Stimulated activated CD8-positive, alpha-beta memory T cell treated with anti-CD3 and anti-CD28 coated beads, Interleukin-15, amount 100 ng/mL, for 4 hours (primary cell): ENCODE measurements around the gene GPR35.
"Not testable (repeated sequence)": the region's sequence is repeated elsewhere in the genome, so short reads cannot be mapped to it uniquely, and the experiment has no call there.

Experiments used
- DNase-seq, 2 donors: peaks; one replicate each; pipeline ENCODE4 v3.0.0-alpha.2; 2020; ENCODE audit warnings: low read depth in 2 of 2

GPR35 gene

DNA sequence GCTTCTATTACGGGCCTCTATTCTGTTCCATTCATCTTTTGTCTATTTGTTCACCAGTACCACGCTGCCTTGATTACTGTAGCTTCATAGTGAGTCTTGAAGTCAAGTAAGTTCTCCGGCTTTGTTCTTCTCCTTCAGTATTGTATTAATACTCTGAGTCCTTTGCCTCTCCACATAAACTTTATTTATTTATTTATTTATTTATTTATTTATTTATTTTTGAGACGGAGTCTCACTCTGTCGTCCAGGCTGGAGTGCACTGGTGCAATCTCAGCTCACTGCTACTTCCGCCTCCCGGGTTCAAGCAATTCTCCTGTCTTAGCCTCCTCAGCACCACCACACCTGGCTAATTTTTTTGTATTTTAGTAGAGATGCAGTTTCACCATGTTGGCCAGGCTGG lies 34.6 kb downstream of the GPR35 start:
- not testable (repeated sequence) for DNase-seq

DNA sequence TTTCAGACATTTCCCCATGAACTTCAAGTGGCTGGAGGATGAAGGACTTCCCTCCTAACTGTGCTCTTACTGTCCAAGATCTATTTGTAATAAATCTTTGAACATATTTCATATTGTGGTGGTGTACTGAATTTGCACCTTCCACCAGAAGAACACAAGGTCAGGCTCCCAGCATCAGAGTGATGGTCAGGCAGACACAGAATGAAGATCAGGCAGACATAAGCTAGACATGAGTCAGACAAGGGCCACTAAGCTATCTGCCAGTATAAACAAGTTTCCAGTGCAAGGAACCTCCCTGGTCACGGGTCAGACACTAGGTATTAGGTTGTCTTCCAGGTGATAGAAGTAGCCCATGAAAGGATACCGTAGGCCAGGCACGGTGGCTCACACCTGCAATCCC lies 37.4 kb downstream of the GPR35 start:
- no peak for DNase-seq

DNA sequence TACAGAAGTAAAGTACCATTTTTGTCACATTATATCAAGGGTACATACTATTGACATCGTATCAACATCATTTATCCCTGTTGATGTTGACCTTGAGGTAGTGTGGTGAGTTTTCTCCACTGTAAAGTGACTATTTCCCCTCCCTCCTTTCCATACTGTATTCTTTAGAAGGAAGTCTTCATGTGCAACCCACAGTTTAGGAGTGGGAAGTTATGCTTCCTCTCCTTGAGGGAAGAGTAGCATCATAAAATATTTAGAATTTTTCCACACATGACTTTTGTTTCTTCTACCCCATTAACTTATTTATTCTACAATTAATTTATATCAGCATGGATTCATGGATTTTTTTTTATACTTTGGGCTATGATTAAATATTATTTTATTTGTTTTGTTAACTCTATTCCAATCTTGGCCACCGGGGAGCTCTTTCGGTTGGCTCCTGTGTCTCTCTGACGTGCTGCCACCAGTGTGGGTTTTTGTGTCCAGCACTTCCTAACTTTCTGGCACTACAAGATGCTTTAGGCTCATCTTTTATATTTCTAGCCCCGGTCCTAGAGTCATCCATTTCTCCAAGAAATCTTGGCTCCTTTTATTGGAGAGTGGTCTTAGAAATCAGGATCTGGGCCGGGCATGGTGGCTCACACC lies 38.4 kb downstream of the GPR35 start:
- DNase-seq = no peak

DNA sequence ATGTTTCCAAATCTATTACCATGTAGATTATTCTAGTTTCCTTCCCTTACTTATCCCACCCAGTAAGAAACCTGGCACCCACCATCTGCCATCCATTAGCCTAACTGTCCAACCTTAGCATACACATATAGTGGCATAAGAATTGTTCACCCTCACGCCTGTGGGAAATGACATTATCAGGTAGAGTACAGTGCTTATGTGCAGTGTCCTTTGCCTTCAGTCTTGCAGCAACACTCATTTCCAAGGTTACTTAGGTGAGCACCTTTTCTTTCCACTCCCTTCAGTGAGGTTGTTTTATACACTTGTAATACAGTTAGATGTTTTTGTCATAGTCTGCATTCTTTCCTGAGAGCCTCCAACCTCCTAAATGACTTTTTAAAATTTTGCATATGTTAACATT lies 39.3 kb downstream of the GPR35 start:
- no peak for DNase-seq

DNA sequence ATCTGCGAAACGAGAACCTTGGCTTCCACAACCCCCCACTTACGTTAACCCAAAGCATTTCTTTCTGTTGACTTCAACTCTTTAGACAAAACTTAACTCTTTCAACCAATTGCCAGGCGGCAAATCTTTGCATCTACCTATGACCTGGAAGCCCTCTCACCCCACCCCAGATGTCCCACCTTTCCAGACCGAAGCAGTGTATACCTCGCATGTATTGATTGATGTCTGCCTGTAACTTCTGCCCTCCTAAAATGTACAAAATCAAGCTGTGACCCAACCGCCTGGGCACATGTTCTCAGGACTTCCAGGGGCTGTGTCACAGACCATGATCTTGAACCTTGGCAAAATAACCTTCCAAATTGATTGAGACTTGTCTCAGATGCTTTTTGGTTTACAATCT lies 45.1 kb downstream of the GPR35 start:
- DNase-seq = no peak

DNA sequence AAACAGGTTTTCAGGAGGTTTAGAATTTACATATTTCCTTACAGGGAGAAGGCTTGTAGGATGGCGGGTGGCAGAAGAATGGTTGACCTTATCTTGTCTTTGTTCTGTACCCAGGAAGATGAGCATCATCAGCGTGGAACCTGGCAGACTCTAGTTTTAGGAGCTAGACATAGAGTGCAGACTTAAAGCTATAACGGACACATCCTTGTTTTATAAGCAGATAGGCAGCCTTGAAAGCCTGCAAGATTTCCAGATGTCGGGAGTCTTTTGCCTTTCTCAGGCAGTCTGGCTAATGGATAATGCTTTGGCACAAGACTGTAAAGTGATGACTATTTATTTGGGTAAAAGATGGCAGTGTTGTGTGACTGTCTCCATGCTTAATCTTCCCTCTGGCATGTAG lies 45.7 kb downstream of the GPR35 start:
- DNase-seq = no peak

DNA sequence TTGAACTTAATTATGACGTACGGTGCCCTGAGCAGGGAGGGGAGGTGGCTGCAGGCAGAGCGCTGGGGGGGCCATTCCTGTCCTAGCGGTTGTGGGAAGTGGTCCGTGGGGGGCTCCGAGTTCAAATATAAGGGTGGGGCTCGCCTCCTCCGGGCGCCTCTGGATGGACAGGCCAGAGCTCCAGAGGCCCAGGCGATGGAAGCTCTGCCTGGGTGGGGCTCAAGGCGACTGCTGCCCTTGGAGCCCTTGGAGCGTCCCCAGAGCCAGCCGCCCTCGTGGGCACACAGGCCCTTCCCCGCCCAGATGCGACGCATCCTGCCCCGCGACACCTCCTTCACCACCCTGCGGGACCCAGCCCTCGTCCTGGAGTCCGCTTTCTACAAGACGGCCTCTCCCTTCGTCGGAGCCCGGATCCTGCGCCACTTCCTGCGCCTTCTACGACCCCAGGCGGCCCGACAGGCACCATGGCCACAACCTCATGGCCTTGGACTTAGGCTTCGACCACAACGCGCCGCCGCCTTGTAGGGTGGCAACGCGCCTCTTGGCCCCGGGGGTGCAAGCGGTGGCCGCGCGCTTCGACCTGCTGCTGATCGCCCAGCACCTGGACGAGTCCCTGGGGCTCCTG lies 46.9 kb downstream of the GPR35 start:
- DNase-seq = no peak

DNA sequence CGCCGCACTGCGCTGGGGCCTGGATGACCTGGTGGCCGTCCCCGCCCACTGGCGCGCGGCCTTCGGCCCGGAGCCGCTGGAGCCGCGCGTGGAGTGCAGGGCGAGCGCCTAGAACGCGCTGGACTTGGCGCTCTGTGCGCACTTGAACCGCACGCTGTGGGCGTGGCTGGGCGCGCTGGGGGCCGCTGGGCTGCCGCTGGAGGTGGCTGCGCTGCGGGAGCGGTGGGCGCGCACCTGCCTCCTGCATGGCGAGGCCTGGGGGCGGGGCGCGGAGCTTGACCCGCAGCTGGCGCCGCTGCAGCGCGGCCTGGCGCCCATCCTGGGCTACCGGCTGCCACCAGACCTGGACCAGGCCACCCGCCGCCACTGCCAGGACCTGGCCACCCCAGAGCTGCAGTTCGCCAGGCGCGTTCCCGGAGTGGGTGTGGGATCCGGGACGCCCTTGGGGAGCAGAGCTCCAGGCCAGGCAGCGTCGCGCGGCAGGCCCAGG lies 47.5 kb downstream of the GPR35 start:
- DNase-seq = no peak

DNA sequence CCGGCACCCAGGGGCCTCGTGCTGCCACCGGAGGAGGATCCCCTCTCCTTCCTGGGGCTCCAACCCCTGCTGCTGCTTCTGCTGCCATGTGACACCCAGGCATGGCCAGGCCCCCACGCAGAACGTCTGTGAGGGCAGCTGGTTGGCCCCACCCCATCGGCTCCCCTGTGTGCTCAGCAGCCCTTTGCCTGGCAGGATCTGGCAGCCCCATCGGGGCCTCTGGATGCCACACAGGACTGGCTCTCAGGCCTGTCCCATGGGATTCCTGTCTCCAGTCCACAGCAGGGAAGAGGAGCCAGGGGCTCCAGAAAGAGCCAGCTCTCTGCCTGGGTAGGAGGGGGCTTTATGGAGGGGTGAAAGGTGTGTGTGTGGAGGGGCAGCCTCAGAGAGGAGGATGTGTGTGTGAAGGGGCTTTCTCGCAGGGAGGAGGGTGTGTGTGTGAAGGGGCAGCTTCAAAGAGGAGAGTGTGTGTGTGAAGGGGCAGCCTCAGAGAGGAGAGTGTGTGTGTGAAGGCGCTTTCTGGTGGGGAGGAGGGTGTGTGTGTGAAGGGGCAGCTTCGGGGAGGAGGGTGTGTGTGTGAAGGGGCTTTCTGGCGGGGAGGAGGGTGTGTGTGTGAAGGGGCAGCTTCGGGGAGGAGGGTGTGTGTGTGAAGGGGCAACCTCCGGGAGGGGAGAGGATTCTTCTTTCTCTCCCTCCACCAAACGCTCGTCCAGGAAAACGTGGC lies 49.3 kb downstream of the GPR35 start:
- DNase-seq = not testable (repeated sequence)

DNA sequence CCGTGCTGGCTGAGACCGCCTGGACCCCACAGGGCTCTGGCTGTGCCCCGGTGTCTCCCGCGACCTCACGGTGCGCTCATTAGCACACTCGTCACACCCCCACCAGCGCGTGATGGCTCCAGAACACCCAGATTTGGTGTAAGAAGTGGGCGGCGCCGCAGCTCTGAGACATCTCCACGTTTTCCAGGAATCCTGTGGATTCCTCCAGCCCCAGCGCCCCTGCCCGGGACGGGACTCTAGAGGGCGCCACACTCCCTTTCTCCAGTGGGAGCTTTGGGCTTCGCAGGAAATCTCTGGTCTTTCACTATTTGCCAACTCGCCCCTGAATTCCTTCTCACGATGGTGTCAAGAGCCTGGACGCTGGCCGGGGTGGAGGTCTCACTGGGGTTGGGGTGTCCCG lies 50.1 kb downstream of the GPR35 start:
- DNase-seq = not testable (repeated sequence)

DNA sequence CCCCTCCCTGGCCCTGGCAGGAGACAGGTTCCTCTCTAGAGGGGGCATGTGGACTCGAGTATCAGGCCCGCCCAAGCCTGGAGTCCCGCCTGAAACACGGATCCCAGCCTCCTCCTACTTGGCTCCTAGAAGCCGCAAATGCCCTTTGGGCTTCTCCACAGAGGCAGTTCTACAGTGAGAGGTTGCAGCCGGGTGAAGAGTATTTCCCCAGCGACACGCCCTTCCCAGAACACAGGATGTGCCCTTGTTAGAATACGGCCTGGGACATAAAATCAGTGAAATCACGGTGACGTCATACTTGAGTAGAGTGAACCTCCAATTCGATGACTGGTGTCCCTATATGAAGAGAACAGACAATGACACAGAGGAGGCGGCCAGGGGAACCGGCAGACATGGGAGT lies 52.8 kb downstream of the GPR35 start:
- DNase-seq = not testable (repeated sequence)

DNA sequence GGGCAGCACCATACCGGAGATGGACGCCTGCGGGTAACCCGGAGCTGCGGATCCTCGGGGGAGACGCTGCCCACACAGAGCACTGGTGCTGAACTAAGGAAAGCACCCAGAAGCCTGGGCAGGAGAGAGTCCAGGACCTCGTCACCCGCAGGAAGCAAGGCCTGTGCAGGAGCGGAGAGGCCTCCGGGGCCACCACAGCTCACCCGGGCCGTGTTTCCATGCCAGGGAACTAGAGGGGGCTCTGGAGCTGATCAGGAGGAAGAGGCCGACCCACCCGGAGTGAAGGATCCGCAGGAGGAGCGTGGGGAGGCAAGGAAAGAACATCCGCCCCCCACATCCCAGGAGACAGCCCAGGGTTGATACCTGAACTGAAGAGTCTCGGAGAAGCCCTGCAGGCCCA lies 53.6 kb downstream of the GPR35 start:
- DNase-seq = not testable (repeated sequence)

DNA sequence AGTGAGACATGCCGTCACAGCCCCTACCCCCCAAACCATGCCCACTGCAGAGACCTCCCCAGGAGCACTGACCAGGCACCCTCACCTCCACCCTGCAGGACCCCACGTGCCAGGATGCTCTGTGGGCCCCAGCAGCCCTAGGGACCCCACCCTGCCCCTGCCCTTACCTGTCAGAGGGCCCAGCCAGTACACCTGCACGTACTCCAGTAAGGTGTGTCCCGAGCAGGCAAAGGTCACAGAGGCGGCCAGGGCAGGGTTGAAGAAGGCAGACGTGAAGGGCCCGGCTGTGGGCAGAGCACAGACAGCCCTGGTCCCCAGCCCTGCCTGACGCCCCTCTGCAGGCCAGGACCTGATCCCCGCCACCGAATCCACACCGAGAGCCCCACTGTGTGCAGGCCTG lies 54.9 kb downstream of the GPR35 start:
- not testable (repeated sequence) for DNase-seq
